ENCODE measurements around the gene SWAP70. TPM values are rescaled to one million over a fixed set of nuclear protein-coding genes. Genes with fewer than 3 reads are reported as not detected.
A peak's percentile ranks its signal among the peaks of the same experiment; 100 is the strongest.

Gene SWAP70
- total RNA-seq, 2 donors from 2014 or later = 18.8 to 22.1 TPM

DNA sequence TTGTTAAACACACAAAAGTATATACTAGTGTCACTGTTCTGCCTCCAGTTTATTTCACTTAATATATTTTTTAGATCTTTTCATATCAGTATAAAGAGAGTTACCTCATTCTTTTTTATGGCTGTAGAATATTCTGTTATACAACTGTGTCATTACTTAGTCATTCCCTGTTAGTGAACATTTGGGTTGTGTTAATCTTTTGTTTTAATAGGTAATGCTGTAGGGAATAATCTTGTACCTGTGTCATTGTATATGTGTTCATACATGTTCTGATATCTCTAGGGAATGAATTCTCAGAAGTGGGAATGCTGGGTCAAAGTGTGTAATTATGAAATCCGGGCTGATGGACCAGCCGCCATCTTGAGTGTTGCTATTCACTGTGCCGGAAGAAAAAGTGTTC, 71.4 kb downstream of the SWAP70 start:
- no peaks in the 10 kb centered on the region for H3K27me3 ChIP-seq
- TF ChIP-seq CTCF (IDR thresholded peaks at IDR 0.05) (no peak), POLR2A (IDR thresholded peaks at IDR 0.05) (no peak)
- no peak overlapping the region for H3K27ac ChIP-seq
- H3K4me3 ChIP-seq = no peak overlapping the region
- no peak for ATAC-seq
- no peak for DNase-seq
- H3K9me3 ChIP-seq = no peaks in the 10 kb centered on the region
- peaks cover 31% of the 10 kb centered on the region for H3K4me1 ChIP-seq
- WGBS, 2 donors = 94 to 98% methylated on average over 3 of the region's 3 CpGs
- intact Hi-C loops (cut with DNase I) = no loop called here
- no peaks in the 10 kb centered on the region for H3K36me3 ChIP-seq (replicated peaks in 1 of 2; ENCODE audit: insufficient read depth in 1 of 2, low read depth in 2 of 2)

- Histone ChIP-seq H3K36me3 (replicated peaks in 1 of 2; ENCODE audit: insufficient read depth in 1 of 2, low read depth in 2 of 2) (no peaks in the 10 kb centered on the region), H3K4me1 (peaks cover 33% of the 10 kb centered on the region), H3K4me3 (no peak overlapping the region), H3K27me3 (no peaks in the 10 kb centered on the region), H3K27ac (peak overlapping the region in 1 of 4 donors; percentile 42), H3K9me3 (no peaks in the 10 kb centered on the region)
- 95 to 97% methylated on average over 2 of the region's 2 CpGs for WGBS, 2 donors
- ATAC-seq = no peak
- no peak for TF ChIP-seq POLR2A (IDR thresholded peaks at IDR 0.05)
- no peak for TF ChIP-seq CTCF (IDR thresholded peaks at IDR 0.05)
- no peak for DNase-seq
- intact Hi-C loops (cut with DNase I) = no loop called here
Measured at GRCh38 chr11:9735919-9736318, 72.0 kb downstream of the SWAP70 start.

DNA sequence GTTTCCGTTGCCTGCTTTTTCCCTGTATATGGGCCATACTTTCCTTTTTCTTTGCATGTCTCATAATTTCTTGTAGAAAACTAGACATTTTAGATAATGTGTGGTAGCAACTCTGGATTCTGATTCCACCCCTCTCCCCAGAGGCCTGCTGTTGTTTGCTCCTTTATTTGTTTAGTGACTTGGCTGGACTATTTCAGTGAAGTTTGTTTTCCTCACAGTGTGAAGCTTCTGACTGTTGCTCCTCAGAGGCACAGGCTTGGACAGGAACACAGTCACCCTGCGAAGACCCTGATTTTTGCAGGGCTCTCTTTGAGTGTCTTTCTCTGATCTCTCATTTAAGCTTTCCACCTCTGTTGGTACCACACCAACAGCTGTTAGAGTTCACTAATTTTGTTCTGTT, 72.5 kb downstream of the SWAP70 start:
- H3K27ac ChIP-seq = peak overlapping the region in 2 of 4 donors; percentile 7 to 58
- no peak overlapping the region for H3K4me3 ChIP-seq
- ATAC-seq (no peak), DNase-seq (no peak)
- intact Hi-C loops (cut with DNase I) = no loop called here
- no peaks in the 10 kb centered on the region for H3K9me3 ChIP-seq
- whole genome bisulfite sequencing, 2 donors = 84 to 94% methylated on average over 2 of the region's 2 CpGs
- peaks cover 32% of the 10 kb centered on the region for H3K4me1 ChIP-seq
- TF ChIP-seq POLR2A (IDR thresholded peaks at IDR 0.05) (no peak), CTCF (IDR thresholded peaks at IDR 0.05) (no peak)
- peaks cover 0 to 2% of the 10 kb centered on the region in 2 donors for H3K36me3 ChIP-seq (replicated peaks in 1 of 2; ENCODE audit: insufficient read depth in 1 of 2, low read depth in 2 of 2)
- no peaks in the 10 kb centered on the region for H3K27me3 ChIP-seq

GRCh38 chr11:9738116-9738515, 74.2 kb downstream of the SWAP70 start:
- TF ChIP-seq CTCF (IDR thresholded peaks at IDR 0.05) = no peak
- no peak for TF ChIP-seq POLR2A (IDR thresholded peaks at IDR 0.05)
- no peak overlapping the region for H3K4me3 ChIP-seq
- peaks cover 32% of the 10 kb centered on the region for H3K4me1 ChIP-seq
- H3K27me3 ChIP-seq = no peaks in the 10 kb centered on the region
- peak; percentile 27 for ATAC-seq
- intact Hi-C loops (cut with DNase I) = no loop called here
- peak in 1 of 4 donors; percentile 61 for DNase-seq
- whole genome bisulfite sequencing, 2 donors = 39 to 65% methylated on average over 3 of the region's 3 CpGs
- H3K9me3 ChIP-seq = no peaks in the 10 kb centered on the region
- peak overlapping the region in 3 of 4 donors; percentile 27 to 58 (median 58) for H3K27ac ChIP-seq
- peaks cover 0 to 3% of the 10 kb centered on the region in 2 donors for H3K36me3 ChIP-seq (replicated peaks in 1 of 2; ENCODE audit: insufficient read depth in 1 of 2, low read depth in 2 of 2)

DNA sequence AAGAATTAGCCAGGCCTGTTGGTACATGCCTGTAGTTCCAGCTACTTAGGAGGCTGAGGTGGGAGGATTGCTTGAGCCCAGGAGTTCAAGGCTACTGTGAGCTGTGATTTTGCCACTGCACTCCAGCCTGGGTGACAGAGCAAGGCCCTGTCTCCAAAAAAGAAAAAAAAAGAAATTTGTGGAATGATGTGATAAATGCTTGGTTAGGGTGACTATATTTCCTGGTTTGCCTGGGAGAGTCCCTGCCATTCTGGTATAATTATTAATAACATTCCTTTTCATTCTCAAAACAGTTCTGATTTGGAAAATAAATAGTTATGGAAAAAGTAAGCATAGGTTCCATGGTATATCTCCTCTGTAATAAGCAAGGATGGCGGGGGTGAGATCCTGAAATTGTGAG, 74.8 kb downstream of the SWAP70 start:
- intact Hi-C loops (cut with DNase I) = no loop called here
- no peaks in the 10 kb centered on the region for H3K9me3 ChIP-seq
- peaks cover 0 to 3% of the 10 kb centered on the region in 2 donors for H3K36me3 ChIP-seq (replicated peaks in 1 of 2; ENCODE audit: insufficient read depth in 1 of 2, low read depth in 2 of 2)
- no peak overlapping the region for H3K4me3 ChIP-seq
- peaks cover 32% of the 10 kb centered on the region for H3K4me1 ChIP-seq
- WGBS, 2 donors = 75 to 81% methylated on average over 1 of the region's 1 CpG
- ATAC-seq = peak; percentile 73
- H3K27me3 ChIP-seq = no peaks in the 10 kb centered on the region
- TF ChIP-seq CTCF (IDR thresholded peaks at IDR 0.05) (no peak), POLR2A (IDR thresholded peaks at IDR 0.05) (no peak)
- H3K27ac ChIP-seq = peak overlapping the region in 3 of 4 donors; percentile 41 to 58 (median 58)
- no peak for DNase-seq
